Measurements from ENCODE around the gene P2RX7. TPM values are rescaled to one million over a fixed set of nuclear protein-coding genes. Genes with fewer than 3 reads are reported as not detected.

P2RX7 gene
- total and polyA plus RNA-seq, 9 of the 15 experiments (the other 6 are each of a cell fraction or from before 2014, with no cell fraction given) = 0.04 to 0.65 (median 0.30) TPM

DNA sequence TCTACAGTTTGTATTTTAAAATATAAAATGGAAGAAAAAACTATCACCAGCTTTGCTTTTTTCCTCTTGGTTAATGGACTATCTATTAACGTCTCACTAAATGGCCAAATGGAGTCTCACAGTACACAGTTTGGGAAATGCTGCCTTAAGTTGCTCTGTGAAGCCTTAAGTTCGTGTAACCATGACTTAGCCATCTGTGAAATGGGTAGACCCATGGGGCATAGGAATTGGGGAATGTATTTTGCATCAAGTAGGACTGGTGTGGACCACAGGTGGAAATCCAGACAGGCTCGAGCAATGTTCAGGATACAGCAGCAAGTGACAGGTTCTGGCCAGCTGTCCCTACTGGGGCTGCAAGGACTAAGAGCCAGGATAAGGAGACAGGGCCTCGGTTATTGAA, 4.8 kb downstream of the P2RX7 start:
- Histone ChIP-seq H3K27me3 (ENCODE audit: control insufficient read depth in 2 of 2, insufficient read depth in 2 of 2, low read length in 2 of 2) (no peaks in the 10 kb centered on the region), H3K9me3 (replicated peaks; ENCODE audit: control insufficient read depth, insufficient read depth, low read depth, low read length) (no peaks in the 10 kb centered on the region), H3K4me2 (ENCODE audit: insufficient read depth, low read length) (no peak overlapping the region), H3K4me1 (replicated peaks in 1 of 2; ENCODE audit: control insufficient read depth in 2 of 2, insufficient read depth in 2 of 2, low read length in 2 of 2) (peaks cover 0 to 8% of the 10 kb centered on the region in 2 experiments; a peak in 4 of 5 replicates), H3K9me1 (ENCODE audit: control insufficient read depth, insufficient read depth, low read length) (no peaks in the 10 kb centered on the region), H3K9ac (ENCODE audit: insufficient read depth in 1 of 2, low read depth in 2 of 2, low read length in 2 of 2) (no peak overlapping the region), H3K27ac (ENCODE audit: extremely low read depth, low read depth, low read length) (no peak overlapping the region), H3K36me3 (ENCODE audit: control insufficient read depth, insufficient read depth, low read length) (no peaks in the 10 kb centered on the region), H3K4me3 (no peak overlapping the region), H3K79me2 (ENCODE audit: control insufficient read depth, insufficient read depth, low read length) (no peaks in the 10 kb centered on the region), H2AFZ (ENCODE audit: low read depth, low read length) (0 out of 2 replicates have a peak overlapping the region, but pooled peaks have one; percentile 54), H4K20me1 (replicated peaks; ENCODE audit: control insufficient read depth, insufficient read depth, low read length) (no peaks in the 10 kb centered on the region)
- 36% methylated on average over 4 of the region's 4 CpGs for WGBS (ENCODE audit: insufficient coverage, low coverage, missing lambda C conversion rate)
- BruUV-seq (replicated peaks) = no TSS peak
- intact Hi-C loops (cut with micrococcal nuclease) (no loop called here), in situ Hi-C loops (cut with MboI) (no loop called here)
- FAIRE-seq (no peak), DNase-seq (ENCODE audit: extremely low read depth in 1 of 4, low spot score in 3 of 4) (no peak), ATAC-seq (no peak)
- POLR2A ChIA-PET = interaction anchor here (0.6 kb wide), 1 partner anchor 14 kb away, joined by 3 read pairs; no protein-coding TSS in a partner anchor
- CTCF ChIA-PET (ENCODE audit: low intra/inter-chr PET ratio) = no interaction called here
- TF ChIP-seq U2AF2 (optimal IDR thresholded peaks at IDR 0.05; ENCODE audit: low read depth, low read length) = no peak
- TF ChIP-seq ADNP (tag; IDR thresholded peaks at IDR 0.05) = peak; percentile 40; the same call in 1 of the 2 replicates
- 0 out of 2 replicates have a peak, but pooled peaks have one; percentile 18 for TF ChIP-seq HDAC2 (IDR thresholded peaks at IDR 0.05)
- TF ChIP-seq SRSF3 (IDR thresholded peaks at IDR 0.05; ENCODE audit: insufficient read depth, low read length) = no peak
- TF ChIP-seq, protein P1, sequence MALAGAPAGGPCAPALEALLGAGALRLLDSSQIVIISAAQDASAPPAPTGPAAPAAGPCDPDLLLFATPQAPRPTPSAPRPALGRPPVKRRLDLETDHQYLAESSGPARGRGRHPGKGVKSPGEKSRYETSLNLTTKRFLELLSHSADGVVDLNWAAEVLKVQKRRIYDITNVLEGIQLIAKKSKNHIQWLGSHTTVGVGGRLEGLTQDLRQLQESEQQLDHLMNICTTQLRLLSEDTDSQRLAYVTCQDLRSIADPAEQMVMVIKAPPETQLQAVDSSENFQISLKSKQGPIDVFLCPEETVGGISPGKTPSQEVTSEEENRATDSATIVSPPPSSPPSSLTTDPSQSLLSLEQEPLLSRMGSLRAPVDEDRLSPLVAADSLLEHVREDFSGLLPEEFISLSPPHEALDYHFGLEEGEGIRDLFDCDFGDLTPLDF (CRISPR knock-in tag; IDR thresholded peaks at IDR 0.05) = no peak
- no peak for TF ChIP-seq KDM4B (IDR thresholded peaks at IDR 0.05; ENCODE audit: borderline replicate concordance in 2 of 2, low read depth in 1 of 2)
- no peak for TF ChIP-seq NFE2L1 (tag; IDR thresholded peaks at IDR 0.05; ENCODE audit: borderline replicate concordance, low read depth)
- TF ChIP-seq SMARCB1 (IDR thresholded peaks at IDR 0.05; ENCODE audit: insufficient read length, low read depth) = no peak
- TF ChIP-seq, protein P2, sequence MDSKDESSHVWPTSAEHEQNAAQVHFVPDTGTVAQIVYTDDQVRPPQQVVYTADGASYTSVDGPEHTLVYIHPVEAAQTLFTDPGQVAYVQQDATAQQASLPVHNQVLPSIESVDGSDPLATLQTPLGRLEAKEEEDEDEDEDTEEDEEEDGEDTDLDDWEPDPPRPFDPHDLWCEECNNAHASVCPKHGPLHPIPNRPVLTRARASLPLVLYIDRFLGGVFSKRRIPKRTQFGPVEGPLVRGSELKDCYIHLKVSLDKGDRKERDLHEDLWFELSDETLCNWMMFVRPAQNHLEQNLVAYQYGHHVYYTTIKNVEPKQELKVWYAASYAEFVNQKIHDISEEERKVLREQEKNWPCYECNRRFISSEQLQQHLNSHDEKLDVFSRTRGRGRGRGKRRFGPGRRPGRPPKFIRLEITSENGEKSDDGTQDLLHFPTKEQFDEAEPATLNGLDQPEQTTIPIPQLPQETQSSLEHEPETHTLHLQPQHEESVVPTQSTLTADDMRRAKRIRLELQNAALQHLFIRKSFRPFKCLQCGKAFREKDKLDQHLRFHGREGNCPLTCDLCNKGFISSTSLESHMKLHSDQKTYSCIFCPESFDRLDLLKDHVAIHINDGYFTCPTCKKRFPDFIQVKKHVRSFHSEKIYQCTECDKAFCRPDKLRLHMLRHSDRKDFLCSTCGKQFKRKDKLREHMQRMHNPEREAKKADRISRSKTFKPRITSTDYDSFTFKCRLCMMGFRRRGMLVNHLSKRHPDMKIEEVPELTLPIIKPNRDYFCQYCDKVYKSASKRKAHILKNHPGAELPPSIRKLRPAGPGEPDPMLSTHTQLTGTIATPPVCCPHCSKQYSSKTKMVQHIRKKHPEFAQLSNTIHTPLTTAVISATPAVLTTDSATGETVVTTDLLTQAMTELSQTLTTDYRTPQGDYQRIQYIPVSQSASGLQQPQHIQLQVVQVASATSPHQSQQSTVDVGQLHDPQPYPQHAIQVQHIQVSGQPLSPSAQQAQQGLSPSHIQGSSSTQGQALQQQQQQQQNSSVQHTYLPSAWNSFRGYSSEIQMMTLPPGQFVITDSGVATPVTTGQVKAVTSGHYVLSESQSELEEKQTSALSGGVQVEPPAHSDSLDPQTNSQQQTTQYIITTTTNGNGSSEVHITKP (IDR thresholded peaks at IDR 0.05; ENCODE audit: partially characterized antibody) = no peak
- no peak for TF ChIP-seq NEUROD1 (IDR thresholded peaks at IDR 0.05; ENCODE audit: borderline replicate concordance, low read depth, low read length, partially characterized antibody)
- TF ChIP-seq PML (IDR thresholded peaks at IDR 0.05; ENCODE audit: low read length) = no peak
- TF ChIP-seq ZZZ3 (IDR thresholded peaks at IDR 0.05) = no peak
- peak; percentile 57; the same call in 1 of the 2 replicates for TF ChIP-seq CBX1 (IDR thresholded peaks at IDR 0.05; ENCODE audit: low read depth)
- TF ChIP-seq RBM25 (IDR thresholded peaks at IDR 0.05; ENCODE audit: low read depth, low read length, severe bottlenecking) = peak; percentile 69
- peak; percentile 77 for TF ChIP-seq BCOR (IDR thresholded peaks at IDR 0.05)
- no peak for TF ChIP-seq ZNF644 (tag; IDR thresholded peaks at IDR 0.05; ENCODE audit: low read depth)
- no peak for TF ChIP-seq ZNF77 (CRISPR knock-in tag; IDR thresholded peaks at IDR 0.05)
- TF ChIP-seq FOXA3 (CRISPR knock-in tag; conservative IDR thresholded peaks at IDR 0.05 in 1 of 2, IDR thresholded peaks at IDR 0.05 in 1 of 2) = no peak
- TF ChIP-seq FOXA1 (IDR thresholded peaks at IDR 0.05; ENCODE audit: borderline replicate concordance) = no peak
- no peak for TF ChIP-seq POLR2H (tag; IDR thresholded peaks at IDR 0.05; ENCODE audit: low read depth)
